ENCODE data around the gene CTNND2. TPM values are rescaled to one million over a fixed set of nuclear protein-coding genes. Genes with fewer than 3 reads are reported as not detected.

The CTNND2 gene
- polyA plus RNA-seq, 1 donor from 2014 or later, result 67.0 TPM

DNA sequence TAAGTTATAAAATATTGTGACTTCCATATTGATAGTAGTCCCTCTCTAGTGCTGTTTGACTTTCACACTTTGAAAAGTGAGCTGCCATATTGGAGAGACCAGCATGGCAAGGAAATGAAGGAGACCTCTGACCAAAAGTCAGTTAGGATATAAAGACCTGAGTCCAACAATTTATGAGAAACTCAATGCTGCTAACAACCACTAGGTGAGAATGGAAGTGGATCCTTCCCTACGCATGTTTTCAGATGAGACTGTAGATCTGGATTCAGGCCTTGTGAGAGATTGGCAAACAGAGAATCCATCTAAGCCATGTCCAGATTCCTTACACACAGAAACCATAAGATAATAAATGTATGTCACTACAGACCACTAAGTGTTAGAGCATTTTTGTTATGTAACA, 81.6 kb downstream of the CTNND2 start:
- no peak overlapping the region for H3K4me2 ChIP-seq (ENCODE audit: low read length)
- no peaks in the 10 kb centered on the region for H3K27me3 ChIP-seq (ENCODE audit: insufficient read depth, low read depth, low read length)
- H3K4me3 ChIP-seq (ENCODE audit: low read length), result no peak overlapping the region
- no peaks in the 10 kb centered on the region for H3K9me2 ChIP-seq (ENCODE audit: insufficient read depth, low read length)
- H3F3A ChIP-seq (ENCODE audit: insufficient read depth, low read length, poor library complexity, severe bottlenecking), result no peaks in the 10 kb centered on the region
- H3K9me3 ChIP-seq (ENCODE audit: low read length), result no peaks in the 10 kb centered on the region
- no peak overlapping the region for H3K27ac ChIP-seq (ENCODE audit: low read length)
- TF ChIP-seq POLR2AphosphoS5 (IDR thresholded peaks at IDR 0.05) (no peak), RAD21 (conservative IDR thresholded peaks at IDR 0.05) (no peak)
- no peak overlapping the region for H3K9ac ChIP-seq (ENCODE audit: low read length)
- H3K36me3 ChIP-seq (ENCODE audit: insufficient read depth, low read length), result no peaks in the 10 kb centered on the region
- H2AFZ ChIP-seq (ENCODE audit: low read depth, low read length), result no peak overlapping the region
- H4K20me1 ChIP-seq (ENCODE audit: insufficient read depth), result no peaks in the 10 kb centered on the region
- peaks cover 27% of the 10 kb centered on the region for H3K79me2 ChIP-seq (replicated peaks; ENCODE audit: insufficient read depth, low read length)

DNA sequence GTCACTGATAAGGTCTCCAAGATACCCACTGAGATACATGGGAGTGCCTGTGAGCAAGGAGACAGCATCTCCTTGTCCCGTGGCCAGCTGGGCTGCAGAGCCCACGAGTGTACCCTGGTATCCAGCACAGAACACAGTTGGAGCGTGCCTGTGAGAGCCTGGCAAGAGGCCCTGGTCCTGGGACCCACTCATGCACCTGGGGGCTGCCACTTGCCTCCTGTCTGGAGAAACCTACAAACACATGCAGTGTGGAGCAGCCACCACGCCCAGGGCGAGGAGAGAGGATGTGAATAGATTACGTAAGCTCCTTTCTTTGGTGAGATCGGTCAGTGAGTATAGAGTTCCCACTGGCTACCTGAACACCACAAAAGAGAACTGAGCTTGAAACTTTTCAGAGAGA, 88.3 kb downstream of the CTNND2 start:
- TF ChIP-seq MXI1 (conservative IDR thresholded peaks at IDR 0.05; ENCODE audit: poor library complexity, severe bottlenecking) (no peak), SMC3 (conservative IDR thresholded peaks at IDR 0.05; ENCODE audit: poor library complexity) (no peak), RAD21 (conservative IDR thresholded peaks at IDR 0.05) (no peak), EZH2 (IDR thresholded peaks at IDR 0.05; ENCODE audit: borderline replicate concordance, insufficient read depth, low read length, poor library complexity, severe bottlenecking) (no peak), POLR2AphosphoS5 (IDR thresholded peaks at IDR 0.05) (no peak), REST (IDR thresholded peaks at IDR 0.05; ENCODE audit: borderline replicate concordance) (no peak), EP300 (conservative IDR thresholded peaks at IDR 0.05; ENCODE audit: poor library complexity, severe bottlenecking) (no peak), TAF1 (IDR thresholded peaks at IDR 0.05; ENCODE audit: low read depth) (no peak)
- TF ChIP-seq, protein P1, sequence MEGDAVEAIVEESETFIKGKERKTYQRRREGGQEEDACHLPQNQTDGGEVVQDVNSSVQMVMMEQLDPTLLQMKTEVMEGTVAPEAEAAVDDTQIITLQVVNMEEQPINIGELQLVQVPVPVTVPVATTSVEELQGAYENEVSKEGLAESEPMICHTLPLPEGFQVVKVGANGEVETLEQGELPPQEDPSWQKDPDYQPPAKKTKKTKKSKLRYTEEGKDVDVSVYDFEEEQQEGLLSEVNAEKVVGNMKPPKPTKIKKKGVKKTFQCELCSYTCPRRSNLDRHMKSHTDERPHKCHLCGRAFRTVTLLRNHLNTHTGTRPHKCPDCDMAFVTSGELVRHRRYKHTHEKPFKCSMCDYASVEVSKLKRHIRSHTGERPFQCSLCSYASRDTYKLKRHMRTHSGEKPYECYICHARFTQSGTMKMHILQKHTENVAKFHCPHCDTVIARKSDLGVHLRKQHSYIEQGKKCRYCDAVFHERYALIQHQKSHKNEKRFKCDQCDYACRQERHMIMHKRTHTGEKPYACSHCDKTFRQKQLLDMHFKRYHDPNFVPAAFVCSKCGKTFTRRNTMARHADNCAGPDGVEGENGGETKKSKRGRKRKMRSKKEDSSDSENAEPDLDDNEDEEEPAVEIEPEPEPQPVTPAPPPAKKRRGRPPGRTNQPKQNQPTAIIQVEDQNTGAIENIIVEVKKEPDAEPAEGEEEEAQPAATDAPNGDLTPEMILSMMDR (IDR thresholded peaks at IDR 0.05; ENCODE audit: poor library complexity, severe bottlenecking), result no peak

GRCh38 chr5:11815481-11815880, 88.8 kb downstream of the CTNND2 start:
- TF ChIP-seq EZH2 (IDR thresholded peaks at IDR 0.05; ENCODE audit: borderline replicate concordance, insufficient read depth, low read length, poor library complexity, severe bottlenecking) (no peak), RAD21 (conservative IDR thresholded peaks at IDR 0.05) (no peak), EP300 (conservative IDR thresholded peaks at IDR 0.05; ENCODE audit: poor library complexity, severe bottlenecking) (no peak), MXI1 (conservative IDR thresholded peaks at IDR 0.05; ENCODE audit: poor library complexity, severe bottlenecking) (no peak), POLR2AphosphoS5 (IDR thresholded peaks at IDR 0.05) (no peak), REST (IDR thresholded peaks at IDR 0.05; ENCODE audit: borderline replicate concordance) (no peak), TAF1 (IDR thresholded peaks at IDR 0.05; ENCODE audit: low read depth) (no peak), SMC3 (conservative IDR thresholded peaks at IDR 0.05; ENCODE audit: poor library complexity) (no peak)
- TF ChIP-seq, protein P1 (IDR thresholded peaks at IDR 0.05; ENCODE audit: poor library complexity, severe bottlenecking), result no peak
- no peaks in the 10 kb centered on the region for H4K20me1 ChIP-seq (ENCODE audit: insufficient read depth)
- no peaks in the 10 kb centered on the region for H3K36me3 ChIP-seq (ENCODE audit: insufficient read depth, low read length)
- H3K27me3 ChIP-seq (ENCODE audit: insufficient read depth, low read depth, low read length), result no peaks in the 10 kb centered on the region
- peaks cover 2% of the 10 kb centered on the region for H3F3A ChIP-seq (ENCODE audit: insufficient read depth, low read length, poor library complexity, severe bottlenecking)
- H3K4me3 ChIP-seq (ENCODE audit: low read length), result no peak overlapping the region
- no peak overlapping the region for H3K27ac ChIP-seq (ENCODE audit: low read length)
- H3K9ac ChIP-seq (ENCODE audit: low read length), result no peak overlapping the region
- no peak overlapping the region for H2AFZ ChIP-seq (ENCODE audit: low read depth, low read length)
- no peaks in the 10 kb centered on the region for H3K9me2 ChIP-seq (ENCODE audit: insufficient read depth, low read length)
- no peaks in the 10 kb centered on the region for H3K9me3 ChIP-seq (ENCODE audit: low read length)
- H3K79me2 ChIP-seq (replicated peaks; ENCODE audit: insufficient read depth, low read length), result peaks cover 17% of the 10 kb centered on the region
- H3K4me2 ChIP-seq (ENCODE audit: low read length), result no peak overlapping the region

More for the DNA sequence above, 88.3 kb downstream of the CTNND2 start:
- peaks cover 2% of the 10 kb centered on the region for H3F3A ChIP-seq (ENCODE audit: insufficient read depth, low read length, poor library complexity, severe bottlenecking)
- H3K9ac ChIP-seq (ENCODE audit: low read length), result no peak overlapping the region
- no peaks in the 10 kb centered on the region for H4K20me1 ChIP-seq (ENCODE audit: insufficient read depth)
- peaks cover 14% of the 10 kb centered on the region for H3K79me2 ChIP-seq (replicated peaks; ENCODE audit: insufficient read depth, low read length)
- no peak overlapping the region for H2AFZ ChIP-seq (ENCODE audit: low read depth, low read length)
- H3K9me2 ChIP-seq (ENCODE audit: insufficient read depth, low read length), result no peaks in the 10 kb centered on the region
- no peak overlapping the region for H3K4me3 ChIP-seq (ENCODE audit: low read length)
- no peaks in the 10 kb centered on the region for H3K36me3 ChIP-seq (ENCODE audit: insufficient read depth, low read length)
- H3K4me2 ChIP-seq (ENCODE audit: low read length), result no peak overlapping the region
- no peaks in the 10 kb centered on the region for H3K27me3 ChIP-seq (ENCODE audit: insufficient read depth, low read depth, low read length)
- no peaks in the 10 kb centered on the region for H3K9me3 ChIP-seq (ENCODE audit: low read length)
- H3K27ac ChIP-seq (ENCODE audit: low read length), result no peak overlapping the region
